UCSD-AML1 (cell line): ENCODE data around the gene SLC34A3.
"Not testable (repeated sequence)": the region's sequence is repeated elsewhere in the genome, so short reads cannot be mapped to it uniquely, and the experiment has no call there.

Source experiments
- DNase-seq: peaks from one replicate; lab custom pipeline; 2025; ENCODE audit not compliant: unreplicated experiment; lab: John Stamatoyannopoulos, UW

SLC34A3 gene

GRCh38 chr9:137241490-137242268 is 11.0 kb downstream of the SLC34A3 start:
- peak; percentile 71 for DNase-seq

- DNase-seq, result no peak
Observed at GRCh38 chr9:137242269-137243203, 11.8 kb downstream of the SLC34A3 start.

GRCh38 chr9:137243266-137243625 is 12.5 kb downstream of the SLC34A3 start:
- not testable (repeated sequence) for DNase-seq

GRCh38 chr9:137243626-137244485 is 13.2 kb downstream of the SLC34A3 start:
- no peak for DNase-seq

- DNase-seq, result no peak
Observed at GRCh38 chr9:137244486-137245449, 14.1 kb downstream of the SLC34A3 start.

- DNase-seq, result no peak
Observed at GRCh38 chr9:137245450-137246421, 15.0 kb downstream of the SLC34A3 start.

- no peak for DNase-seq
Observed at GRCh38 chr9:137247135-137247915, 16.6 kb downstream of the SLC34A3 start.

- no peak for DNase-seq
Observed at GRCh38 chr9:137247916-137248175, 17.1 kb downstream of the SLC34A3 start.

GRCh38 chr9:137250329-137251193 is 19.9 kb downstream of the SLC34A3 start:
- no peak for DNase-seq

- no peak for DNase-seq
Observed at GRCh38 chr9:137251194-137251461, 20.4 kb downstream of the SLC34A3 start, which contains the start of gene STPG3. Gene STPG3 (plus strand): TSS chr9:137251286. CDS start chr9:137251287, 1 bp downstream.

- no peak for DNase-seq
Observed at GRCh38 chr9:137251490-137252268, 21.0 kb downstream of the SLC34A3 start.

GRCh38 chr9:137252555-137253506 is 22.1 kb downstream of the SLC34A3 start:
- DNase-seq, result no peak

GRCh38 chr9:137253717-137254623 is 23.3 kb downstream of the SLC34A3 start:
- DNase-seq, result no peak

- DNase-seq, result peak; percentile 94
Observed at GRCh38 chr9:137254624-137255447, 24.1 kb downstream of the SLC34A3 start, which contains the start of gene NELFB. Gene NELFB (plus strand): TSS chr9:137255327.
